Frontal cortex (tissue), 4 donors: Measurements from ENCODE around the gene PRPSAP2. TPM values are rescaled to one million over a fixed set of nuclear protein-coding genes. Genes with fewer than 3 reads are reported as not detected.
"Not testable (repeated sequence)": the region's sequence is repeated elsewhere in the genome, so short reads cannot be mapped to it uniquely, and the experiment has no call there.

Experiments
- DNase-seq, 2 donors: peaks; one replicate each; pipeline ENCODE4 v3.0.0; 2012; ENCODE audit warnings: low spot score in 2 of 2
- FAIRE-seq: peaks from 2 replicates; lab custom pipeline; 2012; peaks lifted over from hg19 to GRCh38; lab: Jason Lieb, UNC
- total RNA-seq: library from RNA; depleted of rRNA; stranded (reverse); fragments of >200 nt; gene quantifications from one replicate; pipeline ENCODE4 v1.2.3, GENCODE V29; 2014
- donor health status: control.
- donor health status: control.
- donor health status: control.

PRPSAP2 gene
- total RNA-seq = 164 TPM

GRCh38 chr17:18857864-18858566, at the start of gene PRPSAP2:
Gene PRPSAP2, plus strand, starts transcription at chr17:18858131. Its CDS starts 7,703 bp downstream, at chr17:18865834.
- FAIRE-seq = no peak

GRCh38 chr17:18815924-18816323, 42.0 kb upstream of the PRPSAP2 start:
- not testable (repeated sequence) for FAIRE-seq, DNase-seq

More at GRCh38 chr17:18857864-18858566, at the start of gene PRPSAP2:
- peak; percentile 97 for DNase-seq

GRCh38 chr17:18816489-18817371, 41.2 kb upstream of the PRPSAP2 start:
- DNase-seq = peak; percentile 2 to 3
- peak; percentile 95 for FAIRE-seq

- not testable (repeated sequence) for FAIRE-seq, DNase-seq
Observed at GRCh38 chr17:18821430-18821829, 36.5 kb upstream of the PRPSAP2 start.

GRCh38 chr17:18827613-18828012, 30.3 kb upstream of the PRPSAP2 start:
- not testable (repeated sequence) for FAIRE-seq, DNase-seq

GRCh38 chr17:18848501-18848900, 9.4 kb upstream of the PRPSAP2 start:
- FAIRE-seq = no peak
- no peak for DNase-seq

- FAIRE-seq = no peak
- no peak for DNase-seq
Observed at GRCh38 chr17:18850679-18851078, 7.3 kb upstream of the PRPSAP2 start.

GRCh38 chr17:18851201-18851600, 6.7 kb upstream of the PRPSAP2 start:
- FAIRE-seq (no peak), DNase-seq (no peak)

GRCh38 chr17:18854956-18855355, 3.0 kb upstream of the PRPSAP2 start:
- DNase-seq (no peak), FAIRE-seq (no peak)

GRCh38 chr17:18855831-18856569, 1.9 kb upstream of the PRPSAP2 start:
- DNase-seq (peak; percentile 77 to 84), FAIRE-seq (peak; percentile 79)

- FAIRE-seq (no peak), DNase-seq (no peak)
Observed at GRCh38 chr17:18856570-18856915, 1.4 kb upstream of the PRPSAP2 start.

- FAIRE-seq (no peak), DNase-seq (no peak)
Observed at GRCh38 chr17:18858567-18859245, 775 bp downstream of the PRPSAP2 start.

- peak in 1 of 2 donors; percentile 14 for DNase-seq
- no peak for FAIRE-seq
Observed at GRCh38 chr17:18859256-18859655, 1.3 kb downstream of the PRPSAP2 start.

- FAIRE-seq (no peak), DNase-seq (no peak)
Observed at GRCh38 chr17:18860161-18860972, 2.4 kb downstream of the PRPSAP2 start.

GRCh38 chr17:18862011-18862410, 4.1 kb downstream of the PRPSAP2 start:
- DNase-seq (no peak), FAIRE-seq (no peak)

GRCh38 chr17:18864996-18865395, 7.1 kb downstream of the PRPSAP2 start:
- DNase-seq, FAIRE-seq: not testable (repeated sequence)

GRCh38 chr17:18866866-18867813, 9.2 kb downstream of the PRPSAP2 start:
- DNase-seq (no peak), FAIRE-seq (no peak)
